Activated T-helper 2 cell treated with anti-CD3 and anti-CD28 coated beads, Interferon-gamma antibody, Interleukin-2, Interleukin-4, amounts not matched to agents 10 μg/mL and 5 μg/mL and 100 μg/mL, durations not matched to agents 14 hours and 24 hours and 36 hours (primary cell): ENCODE data around the gene AKAP9. TPM values are rescaled to one million over a fixed set of nuclear protein-coding genes. Genes with fewer than 3 reads are reported as not detected.

ENCODE experiments used
- total RNA-seq: library from RNA; stranded (reverse); gene quantifications from 2 replicates; pipeline ENCODE4 v1.2.3, GENCODE V29; 2022

AKAP9 gene
- total RNA-seq, 1 donor from 2014 or later, result 36.2 TPM

Other genes with a start within 250 kb of the AKAP9 start
- 16.2 and 19.9 TPM in 2 replicates for gene MTERF1, start 60.2 kb upstream of the AKAP9 start, total RNA-seq
- 133 and 139 TPM in 2 replicates for gene CYP51A1, start 193.6 kb downstream of the AKAP9 start, total RNA-seq
- gene LRRD1, start 238.3 kb downstream of the AKAP9 start, total RNA-seq, result 0.09 TPM in 1 of 2 replicates, not detected in the other